Stimulated activated naive CD4-positive, alpha-beta T cell (primary cell): Measurements from ENCODE around the gene DIAPH1.
A peak's percentile ranks its signal among the peaks of the same experiment; 100 is the strongest.

ENCODE experiments used
- DNase-seq, 6 experiments: peaks; one replicate each; lab custom pipeline; 2025; lab: John Stamatoyannopoulos, UW

Gene DIAPH1

GRCh38 chr5:141618804-141619554, at the start of gene DIAPH1:
Gene DIAPH1, minus strand, starts transcription at chr5:141619000. Its CDS starts 86 bp downstream, at chr5:141618914.
- peak; percentile 91 to 97 (median 94) for DNase-seq

- DNase-seq, result no peak
These were observed 47.5 kb upstream of the DIAPH1 start for GRCh38 chr5:141665995-141666940.

GRCh38 chr5:141664733-141665461, 46.1 kb upstream of the DIAPH1 start:
- peak; percentile 21 to 70 (median 61) for DNase-seq

- no peak for DNase-seq
These were observed 44.7 kb upstream of the DIAPH1 start for GRCh38 chr5:141663506-141663905.

- DNase-seq, result no peak
These were observed 43.2 kb upstream of the DIAPH1 start for GRCh38 chr5:141662028-141662427.

- DNase-seq, result no peak
These were observed 39.2 kb upstream of the DIAPH1 start for GRCh38 chr5:141657937-141658545.

- DNase-seq, result no peak
These were observed 38.6 kb upstream of the DIAPH1 start for GRCh38 chr5:141657404-141657803.

GRCh38 chr5:141656396-141656795, 37.6 kb upstream of the DIAPH1 start:
- no peak for DNase-seq

- DNase-seq, result no peak
These were observed 36.2 kb upstream of the DIAPH1 start for GRCh38 chr5:141655020-141655419.

GRCh38 chr5:141654298-141654697, 35.5 kb upstream of the DIAPH1 start:
- DNase-seq, result no peak

- DNase-seq, result peak in 1 of 6 experiments; percentile 32
These were observed 32.9 kb upstream of the DIAPH1 start for GRCh38 chr5:141651728-141652105.

- DNase-seq, result peak; percentile 56 to 79 (median 75)
These were observed 32.3 kb upstream of the DIAPH1 start, which contains the start of gene FCHSD1 for GRCh38 chr5:141650851-141651727. Gene FCHSD1, minus strand, starts transcription at chr5:141651418. Its CDS starts 50 bp downstream, at chr5:141651368.

- DNase-seq, result no peak
These were observed 31.2 kb upstream of the DIAPH1 start for GRCh38 chr5:141649972-141650371.

GRCh38 chr5:141649056-141649688, 30.4 kb upstream of the DIAPH1 start:
- no peak for DNase-seq

- no peak for DNase-seq
These were observed 29.1 kb upstream of the DIAPH1 start for GRCh38 chr5:141647851-141648250.

- no peak for DNase-seq
These were observed 28.4 kb upstream of the DIAPH1 start for GRCh38 chr5:141647242-141647641.

- DNase-seq, result no peak
These were observed 27.2 kb upstream of the DIAPH1 start for GRCh38 chr5:141646026-141646425.

- DNase-seq, result no peak
These were observed 23.0 kb upstream of the DIAPH1 start for GRCh38 chr5:141641634-141642267.

- DNase-seq, result no peak
These were observed 21.9 kb upstream of the DIAPH1 start for GRCh38 chr5:141640698-141641097.

GRCh38 chr5:141640051-141640415, 21.2 kb upstream of the DIAPH1 start:
- DNase-seq, result no peak
